Right atrium auricular region (tissue), 2 donors: ENCODE results near the gene UNC13A. TPM values are rescaled to one million over a fixed set of nuclear protein-coding genes. Genes with fewer than 3 reads are reported as not detected.

Experiments used
- DNase-seq: peaks from one replicate; pipeline ENCODE4 v3.0.0-alpha.2; 2019; ENCODE audit warnings: low spot score
- H3K27ac ChIP-seq, 2 donors: fragments of 200-600 bp; sonication (generic); 1 replicate in 1 of 2; 2 replicates in 1 of 2; pipeline ENCODE4 v1.5.1; 2016 to 2019
- H3K27me3 ChIP-seq, 2 donors: fragments of 200-600 bp; sonication (generic); one replicate each; pipeline versions ENCODE4 v1.5.1 to v1.6.0; 2017 to 2019
- H3K36me3 ChIP-seq: fragments of 200-600 bp; sonication (generic); one replicate; pipeline ENCODE4 v1.5.1; 2016
- H3K4me1 ChIP-seq, 2 donors: fragments of 200-600 bp; sonication (generic); one replicate each; pipeline versions ENCODE4 v1.5.1 to v1.6.0; 2017 to 2019
- H3K4me3 ChIP-seq, 2 donors: fragments of 200-600 bp; sonication (generic); 1 replicate in 1 of 2; 2 replicates in 1 of 2; pipeline ENCODE4 v1.5.1; 2017 to 2019; ENCODE audit warnings: mild to moderate bottlenecking in 1 of 2, moderate library complexity in 1 of 2
- H3K9me3 ChIP-seq, 2 donors: fragments of 200-600 bp; sonication (generic); one replicate each; pipeline ENCODE4 v1.5.1; 2019
- CTCF ChIP-seq, 2 donors: fragments of 200-600 bp; sonication (generic); IDR thresholded peaks; one replicate each; pipeline ENCODE4 v1.5.1; 2019; ENCODE audit warnings: antibody characterized with exemption in 2 of 2
- total RNA-seq, 2 donors: library from RNA; depleted of rRNA; stranded (reverse); fragments of >200 nt; gene quantifications; one replicate each; pipeline ENCODE4 v1.1.0, GENCODE V29; 2016

UNC13A gene
- total RNA-seq, 2 donors from 2014 or later: 0.08 TPM; not detected in 1

GRCh38 chr19:17722655-17723240 is 34.6 kb upstream of the UNC13A start:
- Histone ChIP-seq H3K9me3 (no peaks in the 10 kb centered on the region), H3K4me3 (no peak overlapping the region), H3K27me3 (no peaks in the 10 kb centered on the region), H3K4me1 (peaks cover 0 to 40% of the 10 kb centered on the region in 2 donors), H3K27ac (no peak overlapping the region), H3K36me3 (peaks cover 40% of the 10 kb centered on the region)
- no peak for DNase-seq
- TF ChIP-seq CTCF (IDR thresholded peaks at IDR 0.05): no peak

- peaks cover 0 to 47% of the 10 kb centered on the region in 2 donors for H3K4me1 ChIP-seq
- TF ChIP-seq CTCF (IDR thresholded peaks at IDR 0.05): no peak
- H3K27me3 ChIP-seq: no peaks in the 10 kb centered on the region
- no peaks in the 10 kb centered on the region for H3K9me3 ChIP-seq
- peak overlapping the region in 1 of 2 donors; percentile 90 for H3K4me3 ChIP-seq
- peaks cover 31% of the 10 kb centered on the region for H3K36me3 ChIP-seq
- H3K27ac ChIP-seq: peak overlapping the region; percentile 31 to 69
- peak; percentile 79 for DNase-seq
Observed at GRCh38 chr19:17721821-17722220, 33.7 kb upstream of the UNC13A start.

GRCh38 chr19:17721111-17721628 is 33.0 kb upstream of the UNC13A start:
- peak overlapping the region in 1 of 2 donors; percentile 90 for H3K4me3 ChIP-seq
- no peaks in the 10 kb centered on the region for H3K27me3 ChIP-seq
- H3K9me3 ChIP-seq: no peaks in the 10 kb centered on the region
- H3K4me1 ChIP-seq: peaks cover 0 to 47% of the 10 kb centered on the region in 2 donors
- H3K27ac ChIP-seq: peak overlapping the region; percentile 31 to 69
- TF ChIP-seq CTCF (IDR thresholded peaks at IDR 0.05): no peak
- DNase-seq: no peak
- H3K36me3 ChIP-seq: peaks cover 24% of the 10 kb centered on the region

GRCh38 chr19:17720440-17720839 is 32.3 kb upstream of the UNC13A start:
- no peaks in the 10 kb centered on the region for H3K9me3 ChIP-seq
- H3K4me1 ChIP-seq: peaks cover 0 to 47% of the 10 kb centered on the region in 2 donors
- peak overlapping the region in 1 of 2 donors; percentile 69 for H3K27ac ChIP-seq
- no peaks in the 10 kb centered on the region for H3K27me3 ChIP-seq
- no peak for TF ChIP-seq CTCF (IDR thresholded peaks at IDR 0.05)
- H3K36me3 ChIP-seq: peaks cover 17% of the 10 kb centered on the region
- H3K4me3 ChIP-seq: peak overlapping the region; percentile 89 to 90
- DNase-seq: no peak

GRCh38 chr19:17719730-17720400 is 31.7 kb upstream of the UNC13A start:
- no peak for DNase-seq
- Histone ChIP-seq H3K4me1 (peaks cover 0 to 47% of the 10 kb centered on the region in 2 donors), H3K4me3 (peak overlapping the region; percentile 89 to 90), H3K9me3 (no peaks in the 10 kb centered on the region), H3K36me3 (peaks cover 11% of the 10 kb centered on the region), H3K27ac (peak overlapping the region; percentile 52 to 69), H3K27me3 (no peaks in the 10 kb centered on the region)
- no peak for TF ChIP-seq CTCF (IDR thresholded peaks at IDR 0.05)
